ENCODE results near the gene ORC3. TPM values are rescaled to one million over a fixed set of nuclear protein-coding genes. Genes with fewer than 3 reads are reported as not detected.

ORC3 gene
- total RNA-seq, 1 experiment from 2014 or later = 25.7 TPM

DNA sequence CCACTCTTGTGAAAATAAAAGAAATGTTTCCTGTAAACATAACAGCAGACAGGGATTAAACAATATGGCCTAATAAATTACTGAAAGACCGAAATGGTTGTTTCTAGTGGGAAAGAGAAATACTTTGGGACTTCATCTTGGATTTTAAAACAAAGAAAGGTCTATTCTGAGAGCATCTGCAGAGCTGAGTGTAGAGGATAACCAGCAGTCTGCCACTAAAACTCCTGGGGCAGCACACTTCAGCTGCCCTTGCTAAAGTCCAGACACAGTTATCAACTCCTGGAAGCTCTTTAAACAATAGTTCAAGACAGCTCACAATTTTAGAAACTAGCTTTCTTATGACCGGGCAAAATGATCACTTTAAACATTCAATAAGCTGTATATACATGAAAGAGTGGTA, 73.5 kb downstream of the ORC3 start:
- H2AFZ ChIP-seq (ENCODE audit: low read length) = no peak overlapping the region
- no peaks in the 10 kb centered on the region for H3K9me3 ChIP-seq (ENCODE audit: low read length)
- H3K27me3 ChIP-seq (ENCODE audit: low read length) = no peaks in the 10 kb centered on the region
- H3K9ac ChIP-seq (ENCODE audit: low read length) = no peak overlapping the region
- no peaks in the 10 kb centered on the region for H3F3A ChIP-seq (ENCODE audit: low read length, unreplicated experiment)
- H3K4me1 ChIP-seq (ENCODE audit: insufficient read depth, low read length) = 0 out of 2 replicates have a peak, but pooled peaks cover 4% of the 10 kb centered on the region
- H3K4me2 ChIP-seq (ENCODE audit: low read length) = no peak overlapping the region
- H3K4me3 ChIP-seq (ENCODE audit: low read length) = no peak overlapping the region
- H3K36me3 ChIP-seq (ENCODE audit: low read depth, low read length) = no peaks in the 10 kb centered on the region
- H3K79me2 ChIP-seq (ENCODE audit: low read length) = no peaks in the 10 kb centered on the region
- no TSS peak for BruUV-seq (replicated peaks)
- no peak for TF ChIP-seq EZH2 (IDR thresholded peaks at IDR 0.05; ENCODE audit: low read length, unreplicated experiment)
- TF ChIP-seq, protein P1, sequence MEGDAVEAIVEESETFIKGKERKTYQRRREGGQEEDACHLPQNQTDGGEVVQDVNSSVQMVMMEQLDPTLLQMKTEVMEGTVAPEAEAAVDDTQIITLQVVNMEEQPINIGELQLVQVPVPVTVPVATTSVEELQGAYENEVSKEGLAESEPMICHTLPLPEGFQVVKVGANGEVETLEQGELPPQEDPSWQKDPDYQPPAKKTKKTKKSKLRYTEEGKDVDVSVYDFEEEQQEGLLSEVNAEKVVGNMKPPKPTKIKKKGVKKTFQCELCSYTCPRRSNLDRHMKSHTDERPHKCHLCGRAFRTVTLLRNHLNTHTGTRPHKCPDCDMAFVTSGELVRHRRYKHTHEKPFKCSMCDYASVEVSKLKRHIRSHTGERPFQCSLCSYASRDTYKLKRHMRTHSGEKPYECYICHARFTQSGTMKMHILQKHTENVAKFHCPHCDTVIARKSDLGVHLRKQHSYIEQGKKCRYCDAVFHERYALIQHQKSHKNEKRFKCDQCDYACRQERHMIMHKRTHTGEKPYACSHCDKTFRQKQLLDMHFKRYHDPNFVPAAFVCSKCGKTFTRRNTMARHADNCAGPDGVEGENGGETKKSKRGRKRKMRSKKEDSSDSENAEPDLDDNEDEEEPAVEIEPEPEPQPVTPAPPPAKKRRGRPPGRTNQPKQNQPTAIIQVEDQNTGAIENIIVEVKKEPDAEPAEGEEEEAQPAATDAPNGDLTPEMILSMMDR (conservative IDR thresholded peaks at IDR 0.05; ENCODE audit: low read depth, low read length) = no peak
- no peak for TF ChIP-seq EZH2phosphoT487 (IDR thresholded peaks at IDR 0.05; ENCODE audit: borderline replicate concordance, low read length)
- no peaks in the 10 kb centered on the region for H4K20me1 ChIP-seq (ENCODE audit: low read length)
- no peak for DNase-seq
- no peaks in the 10 kb centered on the region for H3K9me2 ChIP-seq (replicated peaks; ENCODE audit: low read length)
- POLR2A ChIA-PET (ENCODE audit: unreplicated experiment) = no interaction called here
- no peak for ATAC-seq
- CTCF ChIA-PET = no interaction called here
- H3K27ac ChIP-seq (ENCODE audit: low read length) = no peak overlapping the region
- intact Hi-C loops (cut with micrococcal nuclease) = no loop called here

DNA sequence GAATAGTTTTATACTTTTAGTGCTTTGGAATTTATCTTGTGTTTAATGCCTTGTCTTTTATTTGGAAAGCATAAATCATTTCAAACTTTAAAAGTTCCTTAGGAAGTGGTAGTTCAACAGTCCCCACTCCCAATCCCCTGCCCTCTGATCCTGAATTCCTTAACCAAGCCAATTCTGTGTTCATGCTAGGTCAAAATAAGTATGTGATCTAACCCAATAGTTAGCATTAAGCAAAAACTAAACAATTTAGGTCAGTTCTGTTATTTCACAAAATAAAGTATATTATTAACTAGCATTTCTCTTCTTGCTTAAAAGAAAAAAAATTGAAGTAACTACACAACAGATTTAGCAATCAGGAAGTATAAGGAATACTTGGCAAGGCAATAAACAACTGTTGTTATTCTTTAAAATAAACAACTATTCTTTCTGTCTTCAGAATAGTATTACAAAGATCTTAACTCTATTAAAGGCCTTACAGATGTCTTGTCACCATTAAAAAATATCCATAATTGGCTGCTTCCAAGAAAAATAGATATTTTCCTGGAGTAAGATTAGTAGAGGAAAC, 75.1 kb downstream of the ORC3 start:
- ChIA-PET POLR2A (ENCODE audit: unreplicated experiment) (no interaction called here), CTCF (no interaction called here)
- H3K27me3 ChIP-seq (ENCODE audit: low read length) = no peaks in the 10 kb centered on the region
- H3K4me3 ChIP-seq (ENCODE audit: low read length) = no peak overlapping the region
- no peaks in the 10 kb centered on the region for H4K20me1 ChIP-seq (ENCODE audit: low read length)
- H3K36me3 ChIP-seq (ENCODE audit: low read depth, low read length) = peaks cover 3% of the 10 kb centered on the region; the same call in 1 of the 2 replicates
- no TSS peak for BruUV-seq (replicated peaks)
- no peak for DNase-seq
- H3K9me3 ChIP-seq (ENCODE audit: low read length) = no peaks in the 10 kb centered on the region
- intact Hi-C loops (cut with micrococcal nuclease) = no loop called here
- no peak overlapping the region for H3K4me2 ChIP-seq (ENCODE audit: low read length)
- no peaks in the 10 kb centered on the region for H3K79me2 ChIP-seq (ENCODE audit: low read length)
- ATAC-seq = no peak
- H3F3A ChIP-seq (ENCODE audit: low read length, unreplicated experiment) = no peaks in the 10 kb centered on the region
- TF ChIP-seq, protein P1 (conservative IDR thresholded peaks at IDR 0.05; ENCODE audit: low read depth, low read length) = no peak
- TF ChIP-seq EZH2 (IDR thresholded peaks at IDR 0.05; ENCODE audit: low read length, unreplicated experiment) (no peak), EZH2phosphoT487 (IDR thresholded peaks at IDR 0.05; ENCODE audit: borderline replicate concordance, low read length) (no peak)
- no peaks in the 10 kb centered on the region for H3K9me2 ChIP-seq (replicated peaks; ENCODE audit: low read length)
- 0 out of 2 replicates have a peak, but pooled peaks cover under 1% of the 10 kb centered on the region for H3K4me1 ChIP-seq (ENCODE audit: insufficient read depth, low read length)
- H3K27ac ChIP-seq (ENCODE audit: low read length) = no peak overlapping the region
- H3K9ac ChIP-seq (ENCODE audit: low read length) = no peak overlapping the region
- no peak overlapping the region for H2AFZ ChIP-seq (ENCODE audit: low read length)

DNA sequence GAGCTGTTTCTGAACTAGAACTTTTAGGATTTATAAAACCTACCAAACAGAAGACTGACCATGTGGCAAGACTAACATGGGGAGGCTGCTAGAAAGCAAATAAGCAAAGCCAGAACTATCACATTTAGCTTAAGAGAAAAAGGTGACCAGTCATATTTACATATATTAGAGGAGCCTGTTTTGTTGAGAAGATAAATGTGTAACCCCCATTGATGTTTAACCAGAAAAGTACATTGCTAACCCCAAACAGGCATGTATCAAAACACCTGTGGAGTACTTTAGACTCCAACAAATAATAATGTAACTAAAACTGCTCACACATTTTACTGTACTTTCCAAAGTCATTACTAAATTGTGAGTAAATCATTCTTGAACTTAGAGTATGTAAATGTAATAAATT, 77.1 kb downstream of the ORC3 start:
- DNase-seq (no peak), ATAC-seq (no peak)
- TF ChIP-seq EZH2phosphoT487 (IDR thresholded peaks at IDR 0.05; ENCODE audit: borderline replicate concordance, low read length) = no peak
- TF ChIP-seq, protein P1 (conservative IDR thresholded peaks at IDR 0.05; ENCODE audit: low read depth, low read length) = no peak
- no peak for TF ChIP-seq EZH2 (IDR thresholded peaks at IDR 0.05; ENCODE audit: low read length, unreplicated experiment)
- Histone ChIP-seq H2AFZ (ENCODE audit: low read length) (no peak overlapping the region), H3K9ac (ENCODE audit: low read length) (no peak overlapping the region), H3K27me3 (ENCODE audit: low read length) (no peaks in the 10 kb centered on the region), H3F3A (ENCODE audit: low read length, unreplicated experiment) (no peaks in the 10 kb centered on the region), H3K9me2 (replicated peaks; ENCODE audit: low read length) (no peaks in the 10 kb centered on the region), H3K4me1 (ENCODE audit: insufficient read depth, low read length) (no peaks in the 10 kb centered on the region), H3K36me3 (ENCODE audit: low read depth, low read length) (peaks cover 3% of the 10 kb centered on the region; the same call in 1 of the 2 replicates), H3K4me3 (ENCODE audit: low read length) (no peak overlapping the region), H3K9me3 (ENCODE audit: low read length) (no peaks in the 10 kb centered on the region), H3K27ac (ENCODE audit: low read length) (no peak overlapping the region), H3K79me2 (ENCODE audit: low read length) (no peaks in the 10 kb centered on the region), H3K4me2 (ENCODE audit: low read length) (no peak overlapping the region), H4K20me1 (ENCODE audit: low read length) (no peaks in the 10 kb centered on the region)
- ChIA-PET POLR2A (ENCODE audit: unreplicated experiment) (no interaction called here), CTCF (no interaction called here)
- intact Hi-C loops (cut with micrococcal nuclease) = no loop called here
- no TSS peak for BruUV-seq (replicated peaks)

All from PC-3 (cell line).